ENCODE measurements around the gene CDC37L1.

Gene CDC37L1

GRCh38 chr9:4755026-4755609 lies 75.7 kb downstream of the CDC37L1 start:
- no peaks in the 10 kb centered on the region for H3K9me3 Mint-ChIP-seq
- H3K36me3 Mint-ChIP-seq (ENCODE audit: insufficient read depth): no peaks in the 10 kb centered on the region
- ATAC-seq (replicated peaks) (no peak), DNase-seq (no peak)
- H3K4me1 Mint-ChIP-seq (ENCODE audit: low read depth in 2 of 2): peaks cover 1 to 6% of the 10 kb centered on the region in 2 donors
- H3K27me3 Mint-ChIP-seq: no peaks in the 10 kb centered on the region
- no peak overlapping the region for H3K27ac Mint-ChIP-seq
- H3K4me3 Mint-ChIP-seq: no peak overlapping the region

- no peak overlapping the region for H3K4me3 Mint-ChIP-seq
- H3K9me3 Mint-ChIP-seq: no peaks in the 10 kb centered on the region
- H3K4me1 Mint-ChIP-seq (ENCODE audit: low read depth in 2 of 2): peaks cover 1 to 6% of the 10 kb centered on the region in 2 donors
- ATAC-seq (replicated peaks): no peak
- H3K27me3 Mint-ChIP-seq: peaks cover 0 to 6% of the 10 kb centered on the region in 2 donors
- no peak for DNase-seq
- H3K36me3 Mint-ChIP-seq (ENCODE audit: insufficient read depth): no peaks in the 10 kb centered on the region
- no peak overlapping the region for H3K27ac Mint-ChIP-seq
Observed at GRCh38 chr9:4756420-4756819, 77.1 kb downstream of the CDC37L1 start.
